Activated CD8-positive, alpha-beta memory T cell treated with anti-CD3 and anti-CD28 coated beads, Interleukin-2, amount 50 U/mL, for 24 hours (primary cell): ENCODE results near the gene VPS35.

Experiments
- DNase-seq: peaks from one replicate; pipeline ENCODE4 v3.0.0-alpha.2; 2020; ENCODE audit errors: extremely low read depth

The VPS35 gene

DNA sequence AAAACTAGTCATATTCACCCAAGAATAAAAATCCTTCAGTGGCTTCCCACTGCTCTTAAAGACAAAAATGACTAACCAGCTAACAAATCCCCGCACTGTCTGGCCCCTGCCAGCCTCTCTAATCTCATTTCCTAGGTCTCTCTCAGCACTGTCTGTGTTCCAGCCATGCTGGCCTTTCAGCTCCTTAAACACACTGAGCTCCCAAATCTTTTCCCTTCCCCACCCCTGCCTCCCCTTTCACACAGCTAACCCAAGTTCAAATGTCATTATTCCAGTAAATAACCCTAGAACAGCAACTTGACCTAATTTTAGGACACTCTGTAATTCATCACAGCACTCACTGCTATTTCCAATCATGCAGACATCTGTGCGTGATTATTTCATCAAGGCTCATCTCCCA, 75.6 kb downstream of the VPS35 start:
- no peak for DNase-seq

DNA sequence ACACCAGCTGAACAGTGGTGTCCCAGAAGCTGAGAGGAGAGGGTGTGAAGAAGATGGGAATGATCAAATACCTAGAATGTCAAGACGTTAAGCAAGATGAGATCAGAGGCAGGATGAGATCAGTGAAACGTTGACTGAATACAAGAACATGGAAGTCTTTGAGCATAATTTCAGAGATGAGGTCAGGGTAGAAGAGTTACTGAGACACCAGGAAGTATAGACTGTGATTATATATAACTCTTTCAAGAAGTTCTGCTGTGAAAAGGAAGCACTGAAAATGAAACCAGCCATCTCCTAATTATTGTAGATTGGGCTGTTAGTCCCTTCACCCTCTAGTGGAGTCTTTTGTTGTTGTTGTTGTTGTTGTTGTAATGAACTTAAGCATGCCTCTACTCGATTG, 76.9 kb downstream of the VPS35 start:
- DNase-seq = no peak

DNA sequence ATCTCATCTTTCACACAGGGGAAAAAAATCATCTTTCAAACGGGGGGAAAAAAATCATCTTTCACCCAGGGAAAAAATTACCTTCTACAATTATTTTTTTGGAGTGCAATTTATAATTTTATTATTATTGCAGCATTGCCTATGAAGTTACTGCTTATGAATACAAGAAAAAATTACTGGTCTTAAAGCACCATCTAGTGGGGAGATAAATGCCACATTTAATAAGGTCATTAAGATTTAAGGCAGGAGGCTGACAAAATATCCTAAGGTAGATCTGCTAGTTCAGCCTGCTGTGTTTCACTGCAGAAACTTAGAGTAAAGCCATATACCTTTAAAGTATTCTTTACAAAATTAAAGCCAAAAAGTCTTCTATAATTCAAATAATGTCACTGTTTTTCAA, 81.4 kb downstream of the VPS35 start:
- DNase-seq = no peak

DNA sequence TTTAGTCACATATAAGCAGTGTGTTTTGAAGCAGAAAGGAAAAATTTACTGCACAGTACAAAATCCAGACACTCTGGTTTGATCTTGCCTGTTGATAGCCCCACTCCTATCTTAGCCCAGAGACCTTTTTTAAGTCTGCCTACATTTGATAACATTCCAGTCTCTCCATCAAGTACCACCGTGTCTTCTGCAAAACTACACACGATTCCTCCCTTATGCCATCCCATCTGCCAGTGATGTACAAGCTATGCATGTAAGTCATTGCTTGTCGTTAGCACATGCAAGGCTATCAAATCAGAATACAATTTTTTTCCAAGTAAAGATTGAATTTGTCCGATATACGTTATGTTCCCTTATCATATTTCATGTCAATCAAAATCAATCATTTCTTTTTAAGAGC, 82.7 kb downstream of the VPS35 start:
- DNase-seq = no peak
